Bronchial epithelial cell (primary cell): Measurements from ENCODE around the gene SCOC. TPM values are rescaled to one million over a fixed set of nuclear protein-coding genes. Genes with fewer than 3 reads are reported as not detected.
A peak's percentile ranks its signal among the peaks of the same experiment; 100 is the strongest.

Source experiments
- DNase-seq: peaks from one replicate; pipeline ENCODE4 v3.0.0-alpha.2; 2010; ENCODE audit warnings: low read depth
- FAIRE-seq: peaks from 2 replicates; lab custom pipeline; 2011; peaks lifted over from hg19 to GRCh38; lab: Jason Lieb, UNC
- H3K27me3 ChIP-seq: 2 replicates; pipeline ENCODE4 v1.5.1; 2011; ENCODE audit warnings: low read length; ENCODE audit not compliant: control insufficient read depth, insufficient read depth
- H3K36me3 ChIP-seq: 2 replicates; pipeline ENCODE4 v1.5.1; 2011; ENCODE audit warnings: low read length; ENCODE audit not compliant: control insufficient read depth, insufficient read depth
- H3K4me3 ChIP-seq: 2 replicates; pipeline ENCODE4 v1.5.1; 2011; ENCODE audit warnings: mild to moderate bottlenecking, low read depth, low read length, control low read depth
- CTCF ChIP-seq: IDR thresholded peaks from 2 replicates; pipeline ENCODE4 v1.5.1; 2011; ENCODE audit warnings: mild to moderate bottlenecking, moderate library complexity, low read length, control low read depth, inconsistent platforms; ENCODE audit not compliant: insufficient read depth, severe bottlenecking
- total RNA-seq: library from RNA; depleted of rRNA; stranded (reverse); fragments of >200 nt; gene quantifications from 2 replicates; pipeline ENCODE4 v1.2.1, GENCODE V29; 2014

The SCOC gene
- total RNA-seq, 1 donor from 2014 or later, result 61.9 TPM

- no peak for FAIRE-seq
- no peak overlapping the region for H3K4me3 ChIP-seq
- no peak for TF ChIP-seq CTCF
- no peak for DNase-seq
- H3K36me3 ChIP-seq, result no peaks in the 10 kb centered on the region
- no peaks in the 10 kb centered on the region for H3K27me3 ChIP-seq
These were observed 19.7 kb upstream of the SCOC start for GRCh38 chr4:140353786-140354185.

GRCh38 chr4:140355288-140355687, 18.2 kb upstream of the SCOC start:
- FAIRE-seq (no peak), DNase-seq (no peak)
- Histone ChIP-seq H3K27me3 (no peaks in the 10 kb centered on the region), H3K4me3 (no peak overlapping the region), H3K36me3 (no peaks in the 10 kb centered on the region)
- no peak for TF ChIP-seq CTCF

GRCh38 chr4:140357868-140358267, 15.6 kb upstream of the SCOC start:
- Histone ChIP-seq H3K4me3 (no peak overlapping the region), H3K36me3 (no peaks in the 10 kb centered on the region), H3K27me3 (no peaks in the 10 kb centered on the region)
- no peak for FAIRE-seq
- no peak for DNase-seq
- TF ChIP-seq CTCF, result no peak

GRCh38 chr4:140358281-140358680, 15.2 kb upstream of the SCOC start:
- H3K4me3 ChIP-seq, result no peak overlapping the region
- no peak for DNase-seq
- no peak for FAIRE-seq
- no peaks in the 10 kb centered on the region for H3K27me3 ChIP-seq
- H3K36me3 ChIP-seq, result no peaks in the 10 kb centered on the region
- TF ChIP-seq CTCF, result no peak

- peak; percentile 28 for FAIRE-seq
- peak; percentile 77 for DNase-seq
- Histone ChIP-seq H3K4me3 (no peak overlapping the region), H3K27me3 (no peaks in the 10 kb centered on the region), H3K36me3 (no peaks in the 10 kb centered on the region)
- peak; percentile 76 for TF ChIP-seq CTCF
These were observed 13.7 kb upstream of the SCOC start for GRCh38 chr4:140359562-140360427.
